Nephron (organoid): ENCODE measurements around the gene DUSP16.

Experiments
- H3K27ac Mint-ChIP-seq, 3 experiments: 2 replicates each; pipeline ENCODE4 v1.8.0; 2020; ENCODE audit warnings: mixed read lengths in 3 of 3, mild to moderate bottlenecking in 2 of 3, moderate library complexity in 1 of 3
- H3K27me3 Mint-ChIP-seq: 2 replicates; pipeline ENCODE4 v1.8.0; 2021; ENCODE audit warnings: low read depth, mild to moderate bottlenecking, moderate library complexity, mixed read lengths
- H3K36me3 Mint-ChIP-seq: 2 replicates; pipeline ENCODE4 v1.8.0; 2020; ENCODE audit warnings: low read depth, mixed read lengths
- H3K4me1 Mint-ChIP-seq: 2 replicates; pipeline ENCODE4 v1.8.0; 2020; ENCODE audit warnings: mixed read lengths
- H3K4me3 Mint-ChIP-seq, 3 experiments: 2 replicates each; pipeline ENCODE4 v1.8.0; 2020; ENCODE audit warnings: mild to moderate bottlenecking in 3 of 3, mixed read lengths in 3 of 3, moderate library complexity in 2 of 3
- H3K9me3 Mint-ChIP-seq: 2 replicates; pipeline ENCODE4 v1.8.0; 2020; ENCODE audit warnings: mixed read lengths
- TF ChIP-seq, protein P1 (sequence below), 3 experiments: fragments of 200-600 bp; sonication (generic); IDR thresholded peaks; one replicate each; pipeline ENCODE4 v1.5.0; 2021; ENCODE audit warnings: antibody characterized with exemption in 3 of 3; ENCODE audit not compliant: unreplicated experiment in 3 of 3

The DUSP16 gene

DNA sequence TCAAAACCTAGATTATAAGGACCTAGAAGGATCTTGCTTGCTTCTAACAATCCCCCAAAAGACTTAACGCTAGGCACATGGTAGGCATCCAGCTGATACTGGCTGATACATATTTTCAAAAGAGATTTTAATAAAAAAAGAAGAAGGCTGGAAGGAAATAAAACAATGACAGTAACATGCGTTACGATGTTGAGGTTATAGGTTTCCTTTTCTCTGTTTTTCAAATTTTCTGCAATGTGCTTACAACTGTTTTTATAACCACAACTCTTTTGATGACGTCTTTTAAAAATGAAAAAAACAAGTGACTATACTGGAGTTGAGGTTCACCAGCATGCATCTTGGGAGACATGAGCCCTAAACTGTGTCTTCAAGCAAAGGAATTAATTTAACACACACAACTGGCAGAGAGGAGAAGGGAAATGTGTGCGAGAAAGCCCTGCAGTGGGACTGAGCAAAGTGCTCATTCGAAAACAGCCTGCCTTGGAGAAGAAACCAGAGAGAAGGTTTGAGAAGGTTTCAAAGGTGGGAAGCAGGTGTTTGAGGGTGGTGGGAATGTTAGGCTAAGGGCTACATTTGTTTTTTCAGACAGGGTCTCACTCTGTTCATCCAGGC, 80.4 kb downstream of the DUSP16 start:
- H3K9me3 Mint-ChIP-seq = no peaks in the 10 kb centered on the region
- no peaks in the 10 kb centered on the region for H3K27me3 Mint-ChIP-seq
- TF ChIP-seq, protein P1, sequence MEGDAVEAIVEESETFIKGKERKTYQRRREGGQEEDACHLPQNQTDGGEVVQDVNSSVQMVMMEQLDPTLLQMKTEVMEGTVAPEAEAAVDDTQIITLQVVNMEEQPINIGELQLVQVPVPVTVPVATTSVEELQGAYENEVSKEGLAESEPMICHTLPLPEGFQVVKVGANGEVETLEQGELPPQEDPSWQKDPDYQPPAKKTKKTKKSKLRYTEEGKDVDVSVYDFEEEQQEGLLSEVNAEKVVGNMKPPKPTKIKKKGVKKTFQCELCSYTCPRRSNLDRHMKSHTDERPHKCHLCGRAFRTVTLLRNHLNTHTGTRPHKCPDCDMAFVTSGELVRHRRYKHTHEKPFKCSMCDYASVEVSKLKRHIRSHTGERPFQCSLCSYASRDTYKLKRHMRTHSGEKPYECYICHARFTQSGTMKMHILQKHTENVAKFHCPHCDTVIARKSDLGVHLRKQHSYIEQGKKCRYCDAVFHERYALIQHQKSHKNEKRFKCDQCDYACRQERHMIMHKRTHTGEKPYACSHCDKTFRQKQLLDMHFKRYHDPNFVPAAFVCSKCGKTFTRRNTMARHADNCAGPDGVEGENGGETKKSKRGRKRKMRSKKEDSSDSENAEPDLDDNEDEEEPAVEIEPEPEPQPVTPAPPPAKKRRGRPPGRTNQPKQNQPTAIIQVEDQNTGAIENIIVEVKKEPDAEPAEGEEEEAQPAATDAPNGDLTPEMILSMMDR (IDR thresholded peaks at IDR 0.05; ENCODE audit: unreplicated experiment in 3 of 3) = no peak
- H3K4me3 Mint-ChIP-seq = no peak overlapping the region
- no peaks in the 10 kb centered on the region for H3K4me1 Mint-ChIP-seq
- peaks cover 58% of the 10 kb centered on the region for H3K36me3 Mint-ChIP-seq
- no peak overlapping the region for H3K27ac Mint-ChIP-seq

DNA sequence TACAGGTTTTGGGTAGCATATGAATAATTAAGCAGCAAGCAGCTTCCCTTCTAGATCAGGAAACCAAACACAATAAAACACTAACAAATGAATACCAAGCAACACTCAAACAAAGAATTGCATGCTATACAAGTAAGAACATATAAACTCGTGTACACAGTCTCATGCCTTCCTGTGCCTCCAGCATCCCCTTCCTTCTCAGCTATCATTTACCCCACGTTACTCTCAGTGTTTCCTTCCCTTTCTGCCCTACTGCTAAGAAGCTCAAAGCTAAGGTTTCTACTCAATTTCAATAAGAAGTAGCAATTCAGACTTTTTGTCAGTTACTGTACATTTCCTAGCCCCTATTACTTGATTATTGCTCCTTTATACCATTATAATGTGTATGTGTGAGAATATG, 81.0 kb downstream of the DUSP16 start:
- Mint-ChIP-seq H3K4me3 (no peak overlapping the region), H3K4me1 (no peaks in the 10 kb centered on the region), H3K27ac (no peak overlapping the region), H3K27me3 (no peaks in the 10 kb centered on the region), H3K36me3 (peaks cover 64% of the 10 kb centered on the region), H3K9me3 (no peaks in the 10 kb centered on the region)
- TF ChIP-seq, protein P1 (IDR thresholded peaks at IDR 0.05; ENCODE audit: unreplicated experiment in 3 of 3) = no peak

DNA sequence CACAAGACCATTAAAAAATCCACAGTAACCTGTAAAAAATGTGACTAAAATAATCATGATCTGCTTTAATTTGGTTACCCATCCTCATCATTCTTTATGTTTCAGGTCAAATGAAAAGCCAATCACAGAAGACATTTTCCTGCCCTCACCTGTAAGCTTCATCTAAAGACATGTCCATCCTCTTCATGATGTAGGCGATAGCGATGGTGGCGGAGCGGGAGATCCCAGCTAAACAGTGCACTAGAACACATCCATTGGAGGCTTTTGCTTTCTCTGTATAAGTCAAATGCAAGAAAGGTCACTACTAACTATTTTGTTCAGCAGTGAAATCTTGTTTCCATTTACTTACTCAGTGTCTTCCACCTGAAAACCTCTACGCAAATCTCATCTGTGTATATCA, 82.6 kb downstream of the DUSP16 start:
- H3K36me3 Mint-ChIP-seq = peaks cover 69% of the 10 kb centered on the region
- H3K4me1 Mint-ChIP-seq = no peaks in the 10 kb centered on the region
- H3K27ac Mint-ChIP-seq = no peak overlapping the region
- no peaks in the 10 kb centered on the region for H3K27me3 Mint-ChIP-seq
- TF ChIP-seq, protein P1 (IDR thresholded peaks at IDR 0.05; ENCODE audit: unreplicated experiment in 3 of 3) = no peak
- no peak overlapping the region for H3K4me3 Mint-ChIP-seq
- H3K9me3 Mint-ChIP-seq = no peaks in the 10 kb centered on the region

DNA sequence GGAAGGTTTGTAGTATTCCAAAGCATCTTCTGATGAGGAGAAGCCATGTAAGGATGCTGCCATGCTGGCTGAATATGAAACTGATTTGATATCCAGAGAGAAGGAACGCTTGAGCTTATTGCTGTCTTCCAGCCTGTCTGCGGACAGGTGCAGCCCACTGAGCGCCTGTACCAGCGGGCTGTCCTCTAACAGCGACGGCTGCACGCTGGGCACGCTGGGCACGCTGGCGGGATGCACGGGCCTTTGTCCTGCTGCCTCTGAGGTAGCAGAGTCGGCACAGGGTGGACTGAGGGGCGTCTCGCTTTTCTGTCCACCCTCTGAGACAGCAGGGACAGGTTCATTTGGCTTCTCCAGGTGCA, 85.2 kb downstream of the DUSP16 start:
- H3K4me3 Mint-ChIP-seq = no peak overlapping the region
- H3K4me1 Mint-ChIP-seq = no peaks in the 10 kb centered on the region
- peaks cover 72% of the 10 kb centered on the region for H3K36me3 Mint-ChIP-seq
- H3K27ac Mint-ChIP-seq = no peak overlapping the region
- no peaks in the 10 kb centered on the region for H3K27me3 Mint-ChIP-seq
- TF ChIP-seq, protein P1 (IDR thresholded peaks at IDR 0.05; ENCODE audit: unreplicated experiment in 3 of 3) = no peak
- H3K9me3 Mint-ChIP-seq = no peaks in the 10 kb centered on the region

DNA sequence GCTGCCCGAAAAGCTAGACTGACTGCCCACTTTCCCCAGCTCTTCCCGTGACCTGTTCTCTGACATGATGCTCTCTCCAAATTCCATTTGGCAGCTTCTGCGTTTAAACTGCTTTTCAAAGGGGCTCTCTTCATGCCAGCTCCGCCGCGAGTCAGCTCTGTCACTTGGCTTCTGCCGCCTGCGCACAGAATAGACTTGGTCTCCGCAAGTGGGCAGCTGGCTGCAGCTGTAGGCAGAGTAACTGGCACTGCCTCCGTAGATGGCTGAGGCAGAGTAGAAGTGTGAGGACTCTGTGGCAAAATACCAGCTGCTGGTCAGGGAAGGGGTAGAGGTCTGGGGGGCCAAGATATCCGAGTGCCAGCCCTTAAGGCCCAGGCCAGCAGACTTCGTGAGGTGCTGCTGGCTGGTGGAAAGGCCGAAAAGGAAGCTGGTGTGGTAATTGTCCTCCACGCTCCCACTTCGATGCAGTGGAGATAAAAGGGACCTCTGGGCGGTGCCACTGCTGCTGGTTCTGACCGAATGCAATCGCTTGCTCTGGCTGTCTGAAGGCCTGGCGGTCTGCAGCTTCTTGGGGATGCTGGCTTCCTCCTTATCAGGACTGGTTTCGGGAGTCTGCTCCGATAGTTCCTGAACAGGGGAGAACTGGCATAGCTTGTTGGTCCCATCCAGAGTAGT, 85.7 kb downstream of the DUSP16 start:
- H3K9me3 Mint-ChIP-seq = no peaks in the 10 kb centered on the region
- no peak overlapping the region for H3K4me3 Mint-ChIP-seq
- no peaks in the 10 kb centered on the region for H3K4me1 Mint-ChIP-seq
- no peaks in the 10 kb centered on the region for H3K27me3 Mint-ChIP-seq
- H3K27ac Mint-ChIP-seq = no peak overlapping the region
- peaks cover 68% of the 10 kb centered on the region for H3K36me3 Mint-ChIP-seq
- TF ChIP-seq, protein P1 (IDR thresholded peaks at IDR 0.05; ENCODE audit: unreplicated experiment in 3 of 3) = no peak
